GM23338 (cell line): Measurements from ENCODE around the gene THUMPD3. TPM values are rescaled to one million over a fixed set of nuclear protein-coding genes. Genes with fewer than 3 reads are reported as not detected.

Source experiments
- ATAC-seq: fragments of 200-7000 bp; cut with Tn5 transposase; 3 replicates; pipeline ENCODE4 v1.9.1; 2020
- DNase-seq: peaks from one replicate; pipeline ENCODE4 v3.0.0-alpha.2; 2015; ENCODE audit warnings: low spot score
- H2AFZ ChIP-seq: fragments of 200-600 bp; sonication (generic); 2 replicates; pipeline ENCODE4 v1.8.0; 2016; ENCODE audit warnings: antibody characterized with exemption, mild to moderate bottlenecking, moderate library complexity
- H3F3A ChIP-seq: fragments of 200-600 bp; sonication (generic); replicated peaks from 2 replicates; pipeline ENCODE4 v1.8.0; 2017; ENCODE audit warnings: antibody characterized with exemption, mixed run types, low read depth
- H3K27ac ChIP-seq: fragments of 200-600 bp; sonication (generic); 2 replicates; pipeline ENCODE4 v1.6.1; 2016; ENCODE audit warnings: low read depth
- H3K27me3 ChIP-seq: fragments of 200-600 bp; sonication (generic); 2 replicates; pipeline ENCODE4 v1.8.0; 2016; ENCODE audit warnings: mild to moderate bottlenecking, mixed run types, moderate library complexity; ENCODE audit not compliant: insufficient read depth
- H3K36me3 ChIP-seq: fragments of 200-600 bp; sonication (generic); 2 replicates; pipeline ENCODE4 v1.8.0; 2016; ENCODE audit warnings: mild to moderate bottlenecking; ENCODE audit not compliant: insufficient read depth
- H3K4me1 ChIP-seq: fragments of 200-600 bp; sonication (generic); 2 replicates; pipeline ENCODE4 v1.8.0; 2016; ENCODE audit warnings: mild to moderate bottlenecking, moderate library complexity; ENCODE audit not compliant: insufficient read depth
- H3K4me2 ChIP-seq: fragments of 200-600 bp; sonication (generic); 2 replicates; pipeline ENCODE4 v1.7.1; 2017; ENCODE audit warnings: mixed run types
- H3K4me3 ChIP-seq: fragments of 200-600 bp; sonication (generic); 2 replicates; pipeline ENCODE4 v1.6.1; 2016; ENCODE audit warnings: mixed run types
- H3K79me2 ChIP-seq: fragments of 200-600 bp; sonication (generic); replicated peaks from 2 replicates; pipeline ENCODE4 v1.8.0; 2017; ENCODE audit warnings: mild to moderate bottlenecking; ENCODE audit not compliant: insufficient read depth
- H3K9me2 ChIP-seq: fragments of 200-600 bp; sonication (generic); 2 replicates; pipeline ENCODE4 v1.8.0; 2017; ENCODE audit not compliant: insufficient read depth
- H4K20me1 ChIP-seq: fragments of 200-600 bp; sonication (generic); replicated peaks from 2 replicates; pipeline ENCODE4 v1.8.0; 2017; ENCODE audit warnings: mild to moderate bottlenecking; ENCODE audit not compliant: insufficient read depth
- H3K27ac Mint-ChIP-seq: 2 replicates; pipeline ENCODE4 v1.8.0; 2020; ENCODE audit warnings: inconsistent platforms, mild to moderate bottlenecking, moderate library complexity, mixed read lengths
- H3K27me3 Mint-ChIP-seq: 3 replicates; pipeline ENCODE4 v1.8.0; 2022; ENCODE audit warnings: low read depth, mild to moderate bottlenecking, moderate library complexity, mixed read lengths, inconsistent platforms; ENCODE audit not compliant: insufficient read depth, poor library complexity
- H3K36me3 Mint-ChIP-seq: 3 replicates; pipeline ENCODE4 v1.8.0; 2021; ENCODE audit warnings: low read depth, mild to moderate bottlenecking, inconsistent platforms, moderate library complexity, mixed read lengths
- H3K4me1 Mint-ChIP-seq: 3 replicates; pipeline ENCODE4 v1.8.0; 2020; ENCODE audit warnings: mild to moderate bottlenecking, inconsistent platforms, mixed read lengths
- H3K4me3 Mint-ChIP-seq: 3 replicates; pipeline ENCODE4 v1.8.0; 2021; ENCODE audit warnings: moderate library complexity, mild to moderate bottlenecking, inconsistent platforms, mixed read lengths
- H3K9me3 Mint-ChIP-seq: 3 replicates; pipeline ENCODE4 v1.8.0; 2020; ENCODE audit warnings: moderate library complexity, mild to moderate bottlenecking, inconsistent platforms, mixed read lengths
- CREB1 ChIP-seq: fragments of 250-450 bp; sonication (Bioruptor Pico); IDR thresholded peaks from 2 replicates; pipeline ENCODE4 v1.5.0; 2020; ENCODE audit warnings: low read depth, mild to moderate bottlenecking, moderate library complexity
- EZH2phosphoT487 ChIP-seq: fragments of 200-600 bp; sonication (generic); IDR thresholded peaks from one replicate; pipeline ENCODE4 v1.8.1; 2018; ENCODE audit warnings: antibody characterized with exemption; ENCODE audit not compliant: unreplicated experiment
- JUNB ChIP-seq: IDR thresholded peaks from one replicate; pipeline ENCODE4 v1.6.1; 2016; ENCODE audit warnings: antibody characterized with exemption; ENCODE audit not compliant: unreplicated experiment
- POLR2AphosphoS5 ChIP-seq: IDR thresholded peaks from 2 replicates; pipeline ENCODE4 v1.6.1; 2016; ENCODE audit warnings: antibody characterized with exemption, low read depth
- STAT1 ChIP-seq: IDR thresholded peaks from one replicate; pipeline ENCODE4 v1.6.1; 2016; ENCODE audit warnings: antibody characterized with exemption; ENCODE audit not compliant: unreplicated experiment
- polyA plus RNA-seq: library from polyadenylated mRNA; unstranded; fragments of >200 nt; fragmentation: Nextera tagmentation; extraction: Ambion mirVana; gene quantifications from 2 replicates; pipeline ENCODE4 v1.2.1, GENCODE V29; 2016
- total RNA-seq: library from RNA; depleted of rRNA; stranded (reverse); fragments of >200 nt; shearing (Covaris generic); gene quantifications from 2 replicates; pipeline ENCODE4 v1.2.3, GENCODE V29; 2014
- TF ChIP-seq, protein P1 (sequence below): fragments of 250-450 bp; sonication (Bioruptor Pico); IDR thresholded peaks from 2 replicates; pipeline ENCODE4 v1.5.0; 2020; ENCODE audit warnings: mild to moderate bottlenecking, moderate library complexity

THUMPD3 gene
- total and polyA plus RNA-seq, 2 experiments from 2014 or later: 30.1 to 54.1 TPM

DNA sequence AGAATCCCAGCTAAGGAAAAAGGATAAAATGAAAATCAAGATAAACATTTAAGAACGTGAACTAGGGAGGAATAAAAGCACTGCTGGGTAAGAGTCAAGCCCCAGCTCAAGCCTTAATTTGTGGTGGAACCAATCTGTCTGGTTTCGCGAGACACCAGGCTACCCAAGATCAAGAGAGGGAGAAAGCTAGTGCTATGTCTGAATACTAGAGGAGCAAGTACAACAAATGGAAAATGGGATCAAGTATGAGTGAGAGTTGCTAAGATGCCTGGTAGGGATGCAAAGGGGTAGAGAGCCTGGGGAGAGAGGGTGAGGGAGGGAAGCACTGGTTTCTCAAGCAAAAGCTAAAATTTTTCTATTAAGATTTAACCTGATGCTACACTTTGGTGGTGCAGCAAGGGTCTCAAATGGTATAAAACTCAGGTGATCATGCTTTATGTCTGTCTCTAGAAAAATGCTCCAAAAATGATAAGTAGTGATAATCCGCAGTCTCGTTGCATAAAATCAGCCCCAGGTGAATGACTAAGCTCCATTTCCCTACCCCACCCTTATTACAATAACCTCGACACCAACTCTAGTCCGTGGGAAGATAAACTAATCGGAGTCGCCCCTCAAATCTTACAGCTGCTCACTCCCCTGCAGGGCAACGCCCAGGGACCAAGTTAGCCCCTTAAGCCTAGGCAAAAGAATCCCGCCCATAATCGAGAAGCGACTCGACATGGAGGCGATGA is 32.9 kb downstream of the THUMPD3 start:
- H3K79me2 ChIP-seq: peaks cover 84% of the 10 kb centered on the region
- Mint-ChIP-seq H3K27me3 (peaks cover 9% of the 10 kb centered on the region), H3K4me3 (peak overlapping the region; percentile 95), H3K27ac (peak overlapping the region; percentile 98), H3K36me3 (peaks cover 72% of the 10 kb centered on the region), H3K9me3 (no peaks in the 10 kb centered on the region; the same call in 2 of the 3 replicates), H3K4me1 (peaks cover 29% of the 10 kb centered on the region)
- no peak for ATAC-seq
- peak overlapping the region; percentile 88 for H3K4me2 ChIP-seq
- DNase-seq: no peak
- H2AFZ ChIP-seq: no peak overlapping the region
- H3K4me1 ChIP-seq: peaks cover 24% of the 10 kb centered on the region
- peaks cover 62% of the 10 kb centered on the region for H4K20me1 ChIP-seq
- H3K9me2 ChIP-seq: no peaks in the 10 kb centered on the region
- peak overlapping the region; percentile 83 for H3K4me3 ChIP-seq
- H3K36me3 ChIP-seq: peaks cover 27% of the 10 kb centered on the region; the same call in 1 of the 2 replicates
- peaks cover 6% of the 10 kb centered on the region; the same call in 1 of the 2 replicates for H3F3A ChIP-seq
- peak overlapping the region; percentile 91 for H3K27ac ChIP-seq
- no peaks in the 10 kb centered on the region for H3K27me3 ChIP-seq
- no peak for TF ChIP-seq JUNB
- no peak for TF ChIP-seq POLR2AphosphoS5
- TF ChIP-seq, protein P1, sequence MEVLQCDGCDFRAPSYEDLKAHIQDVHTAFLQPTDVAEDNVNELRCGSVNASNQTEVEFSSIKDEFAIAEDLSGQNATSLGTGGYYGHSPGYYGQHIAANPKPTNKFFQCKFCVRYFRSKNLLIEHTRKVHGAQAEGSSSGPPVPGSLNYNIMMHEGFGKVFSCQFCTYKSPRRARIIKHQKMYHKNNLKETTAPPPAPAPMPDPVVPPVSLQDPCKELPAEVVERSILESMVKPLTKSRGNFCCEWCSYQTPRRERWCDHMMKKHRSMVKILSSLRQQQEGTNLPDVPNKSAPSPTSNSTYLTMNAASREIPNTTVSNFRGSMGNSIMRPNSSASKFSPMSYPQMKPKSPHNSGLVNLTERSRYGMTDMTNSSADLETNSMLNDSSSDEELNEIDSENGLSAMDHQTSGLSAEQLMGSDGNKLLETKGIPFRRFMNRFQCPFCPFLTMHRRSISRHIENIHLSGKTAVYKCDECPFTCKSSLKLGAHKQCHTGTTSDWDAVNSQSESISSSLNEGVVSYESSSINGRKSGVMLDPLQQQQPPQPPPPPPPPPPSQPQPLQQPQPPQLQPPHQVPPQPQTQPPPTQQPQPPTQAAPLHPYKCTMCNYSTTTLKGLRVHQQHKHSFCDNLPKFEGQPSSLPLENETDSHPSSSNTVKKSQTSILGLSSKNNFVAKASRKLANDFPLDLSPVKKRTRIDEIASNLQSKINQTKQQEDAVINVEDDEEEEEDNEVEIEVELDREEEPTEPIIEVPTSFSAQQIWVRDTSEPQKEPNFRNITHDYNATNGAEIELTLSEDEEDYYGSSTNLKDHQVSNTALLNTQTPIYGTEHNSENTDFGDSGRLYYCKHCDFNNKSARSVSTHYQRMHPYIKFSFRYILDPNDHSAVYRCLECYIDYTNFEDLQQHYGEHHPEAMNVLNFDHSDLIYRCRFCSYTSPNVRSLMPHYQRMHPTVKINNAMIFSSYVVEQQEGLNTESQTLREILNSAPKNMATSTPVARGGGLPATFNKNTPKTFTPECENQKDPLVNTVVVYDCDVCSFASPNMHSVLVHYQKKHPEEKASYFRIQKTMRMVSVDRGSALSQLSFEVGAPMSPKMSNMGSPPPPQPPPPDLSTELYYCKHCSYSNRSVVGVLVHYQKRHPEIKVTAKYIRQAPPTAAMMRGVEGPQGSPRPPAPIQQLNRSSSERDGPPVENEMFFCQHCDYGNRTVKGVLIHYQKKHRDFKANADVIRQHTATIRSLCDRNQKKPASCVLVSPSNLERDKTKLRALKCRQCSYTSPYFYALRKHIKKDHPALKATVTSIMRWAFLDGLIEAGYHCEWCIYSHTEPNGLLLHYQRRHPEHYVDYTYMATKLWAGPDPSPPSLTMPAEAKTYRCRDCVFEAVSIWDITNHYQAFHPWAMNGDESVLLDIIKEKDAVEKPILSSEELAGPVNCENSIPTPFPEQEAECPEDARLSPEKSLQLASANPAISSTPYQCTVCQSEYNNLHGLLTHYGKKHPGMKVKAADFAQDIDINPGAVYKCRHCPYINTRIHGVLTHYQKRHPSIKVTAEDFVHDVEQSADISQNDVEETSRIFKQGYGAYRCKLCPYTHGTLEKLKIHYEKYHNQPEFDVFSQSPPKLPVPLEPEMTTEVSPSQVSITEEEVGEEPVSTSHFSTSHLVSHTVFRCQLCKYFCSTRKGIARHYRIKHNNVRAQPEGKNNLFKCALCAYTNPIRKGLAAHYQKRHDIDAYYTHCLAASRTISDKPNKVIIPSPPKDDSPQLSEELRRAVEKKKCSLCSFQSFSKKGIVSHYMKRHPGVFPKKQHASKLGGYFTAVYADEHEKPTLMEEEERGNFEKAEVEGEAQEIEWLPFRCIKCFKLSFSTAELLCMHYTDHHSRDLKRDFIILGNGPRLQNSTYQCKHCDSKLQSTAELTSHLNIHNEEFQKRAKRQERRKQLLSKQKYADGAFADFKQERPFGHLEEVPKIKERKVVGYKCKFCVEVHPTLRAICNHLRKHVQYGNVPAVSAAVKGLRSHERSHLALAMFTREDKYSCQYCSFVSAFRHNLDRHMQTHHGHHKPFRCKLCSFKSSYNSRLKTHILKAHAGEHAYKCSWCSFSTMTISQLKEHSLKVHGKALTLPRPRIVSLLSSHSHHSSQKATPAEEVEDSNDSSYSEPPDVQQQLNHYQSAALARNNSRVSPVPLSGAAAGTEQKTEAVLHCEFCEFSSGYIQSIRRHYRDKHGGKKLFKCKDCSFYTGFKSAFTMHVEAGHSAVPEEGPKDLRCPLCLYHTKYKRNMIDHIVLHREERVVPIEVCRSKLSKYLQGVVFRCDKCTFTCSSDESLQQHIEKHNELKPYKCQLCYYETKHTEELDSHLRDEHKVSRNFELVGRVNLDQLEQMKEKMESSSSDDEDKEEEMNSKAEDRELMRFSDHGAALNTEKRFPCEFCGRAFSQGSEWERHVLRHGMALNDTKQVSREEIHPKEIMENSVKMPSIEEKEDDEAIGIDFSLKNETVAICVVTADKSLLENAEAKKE (CRISPR knock-in tag): no peak

DNA sequence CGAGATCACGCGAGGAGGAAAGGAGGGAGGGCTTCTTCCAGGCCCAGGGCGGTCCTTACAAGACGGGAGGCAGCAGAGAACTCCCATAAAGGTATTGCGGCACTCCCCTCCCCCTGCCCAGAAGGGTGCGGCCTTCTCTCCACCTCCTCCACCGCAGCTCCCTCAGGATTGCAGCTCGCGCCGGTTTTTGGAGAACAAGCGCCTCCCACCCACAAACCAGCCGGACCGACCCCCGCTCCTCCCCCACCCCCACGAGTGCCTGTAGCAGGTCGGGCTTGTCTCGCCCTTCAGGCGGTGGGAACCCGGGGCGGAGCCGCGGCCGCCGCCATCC is 33.4 kb downstream of the THUMPD3 start:
- Histone ChIP-seq H3K9me2 (no peaks in the 10 kb centered on the region), H3K79me2 (peaks cover 84% of the 10 kb centered on the region), H2AFZ (no peak overlapping the region), H3K27ac (peak overlapping the region; percentile 91), H3K4me1 (peaks cover 29% of the 10 kb centered on the region), H3K4me2 (peak overlapping the region; percentile 88), H4K20me1 (peaks cover 64% of the 10 kb centered on the region), H3F3A (peaks cover 5% of the 10 kb centered on the region; the same call in 1 of the 2 replicates), H3K4me3 (peak overlapping the region; percentile 83), H3K36me3 (peaks cover 25% of the 10 kb centered on the region; the same call in 1 of the 2 replicates), H3K27me3 (no peaks in the 10 kb centered on the region)
- ATAC-seq (peak; percentile 63), DNase-seq (peak; percentile 96)
- peaks cover 33% of the 10 kb centered on the region for H3K4me1 Mint-ChIP-seq
- peak overlapping the region; percentile 98 for H3K27ac Mint-ChIP-seq
- TF ChIP-seq POLR2AphosphoS5 (peak; percentile 58), EZH2phosphoT487 (no peak), CREB1 (peak; percentile 69; the same call in 1 of the 2 replicates), STAT1 (no peak)
- peak overlapping the region; percentile 95 for H3K4me3 Mint-ChIP-seq
- H3K36me3 Mint-ChIP-seq: peaks cover 67% of the 10 kb centered on the region
- H3K27me3 Mint-ChIP-seq: peaks cover 9% of the 10 kb centered on the region
- H3K9me3 Mint-ChIP-seq: no peaks in the 10 kb centered on the region; the same call in 2 of the 3 replicates
